ENCODE data around the gene MAPKBP1. TPM values are rescaled to one million over a fixed set of nuclear protein-coding genes. Genes with fewer than 3 reads are reported as not detected.

Gene MAPKBP1
- total RNA-seq, 2 donors from 2014 or later: 35.8 to 37.0 TPM

DNA sequence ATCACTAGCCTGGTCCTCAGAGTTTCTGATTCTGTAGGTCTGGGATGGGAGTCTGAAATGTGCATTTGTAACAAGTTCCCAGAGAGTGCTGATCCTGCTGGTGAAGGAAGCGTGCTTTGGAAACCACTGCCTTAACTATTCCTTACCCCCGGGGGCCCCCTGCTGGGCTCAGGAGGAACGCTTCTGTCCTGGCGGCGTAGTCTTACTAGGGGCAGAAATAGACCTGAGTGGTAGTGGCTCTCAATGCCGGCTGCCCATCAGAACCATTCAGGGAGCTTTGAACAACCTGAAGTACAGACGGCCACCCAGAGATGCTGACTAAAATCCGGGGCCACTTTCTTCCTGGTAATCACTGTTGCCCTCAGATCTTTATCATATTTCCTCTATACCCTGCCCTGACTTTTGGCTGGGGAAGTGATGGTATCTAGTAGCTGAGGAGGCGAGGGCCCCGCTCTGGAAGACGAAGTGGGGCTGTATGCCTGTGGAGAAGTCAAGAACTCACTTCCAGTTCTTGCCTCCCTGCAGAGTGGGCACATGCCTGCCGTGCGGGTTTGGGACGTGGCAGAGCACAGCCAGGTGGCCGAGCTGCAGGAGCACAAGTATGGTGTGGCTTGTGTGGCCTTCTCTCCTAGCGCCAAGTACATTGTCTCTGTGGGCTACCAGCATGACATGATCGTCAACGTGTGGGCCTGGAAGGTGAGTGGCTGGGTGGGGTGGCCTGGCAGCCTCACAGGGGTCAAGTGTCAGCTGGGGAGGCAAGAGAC lies 37.3 kb downstream of the MAPKBP1 start:
- Histone ChIP-seq H3K27ac (no peak overlapping the region), H3K36me3 (peaks cover 29% of the 10 kb centered on the region), H3K4me3 (no peak overlapping the region), H3K27me3 (replicated peaks; ENCODE audit: insufficient read depth) (no peaks in the 10 kb centered on the region), H3K9me3 (no peaks in the 10 kb centered on the region), H3K4me1 (ENCODE audit: control insufficient read depth in 1 of 2, low read depth in 2 of 2) (no peaks in the 10 kb centered on the region)
- peak; percentile 89 for TF ChIP-seq CTCF (IDR thresholded peaks at IDR 0.05)
- peak; percentile 45 for DNase-seq (ENCODE audit: low spot score)
- ATAC-seq (ENCODE audit: insufficient number of reproducible peaks, low FRiP score, low read depth): peak; percentile 78

- no peaks in the 10 kb centered on the region for H3K27me3 ChIP-seq (replicated peaks; ENCODE audit: insufficient read depth)
- TF ChIP-seq CTCF (IDR thresholded peaks at IDR 0.05): no peak
- peaks cover 41% of the 10 kb centered on the region for H3K36me3 ChIP-seq
- no peaks in the 10 kb centered on the region for H3K9me3 ChIP-seq
- no peak overlapping the region for H3K4me3 ChIP-seq
- ATAC-seq (ENCODE audit: insufficient number of reproducible peaks, low FRiP score, low read depth) (no peak), DNase-seq (ENCODE audit: low spot score) (no peak)
- H3K27ac ChIP-seq: no peak overlapping the region
- no peaks in the 10 kb centered on the region for H3K4me1 ChIP-seq (ENCODE audit: control insufficient read depth in 1 of 2, low read depth in 2 of 2)
Observed at GRCh38 chr15:41812820-41813375, 38.6 kb downstream of the MAPKBP1 start.

DNA sequence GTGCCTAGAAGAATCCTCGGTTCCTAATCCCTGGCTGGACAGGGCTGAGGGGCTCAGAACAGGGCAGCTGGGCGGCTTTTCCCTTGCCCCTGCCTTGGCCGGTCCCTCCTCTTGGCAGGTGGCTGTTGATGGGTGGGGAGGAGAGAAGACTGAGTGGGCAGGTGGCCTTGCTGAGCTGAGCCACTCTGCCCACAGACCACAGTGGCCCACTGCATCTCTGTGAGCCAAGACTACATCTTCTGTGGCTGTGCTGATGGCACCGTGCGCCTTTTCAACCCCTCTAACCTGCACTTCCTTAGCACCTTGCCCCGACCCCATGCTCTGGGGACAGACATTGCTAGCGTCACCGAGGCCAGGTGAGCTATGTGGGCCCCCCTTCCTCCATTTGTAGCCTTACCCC lies 39.1 kb downstream of the MAPKBP1 start:
- no peak for ATAC-seq (ENCODE audit: insufficient number of reproducible peaks, low FRiP score, low read depth)
- no peaks in the 10 kb centered on the region for H3K9me3 ChIP-seq
- H3K27me3 ChIP-seq (replicated peaks; ENCODE audit: insufficient read depth): no peaks in the 10 kb centered on the region
- DNase-seq (ENCODE audit: low spot score): no peak
- no peak overlapping the region for H3K4me3 ChIP-seq
- no peak overlapping the region for H3K27ac ChIP-seq
- TF ChIP-seq CTCF (IDR thresholded peaks at IDR 0.05): no peak
- H3K4me1 ChIP-seq (ENCODE audit: control insufficient read depth in 1 of 2, low read depth in 2 of 2): no peaks in the 10 kb centered on the region
- H3K36me3 ChIP-seq: peaks cover 46% of the 10 kb centered on the region

DNA sequence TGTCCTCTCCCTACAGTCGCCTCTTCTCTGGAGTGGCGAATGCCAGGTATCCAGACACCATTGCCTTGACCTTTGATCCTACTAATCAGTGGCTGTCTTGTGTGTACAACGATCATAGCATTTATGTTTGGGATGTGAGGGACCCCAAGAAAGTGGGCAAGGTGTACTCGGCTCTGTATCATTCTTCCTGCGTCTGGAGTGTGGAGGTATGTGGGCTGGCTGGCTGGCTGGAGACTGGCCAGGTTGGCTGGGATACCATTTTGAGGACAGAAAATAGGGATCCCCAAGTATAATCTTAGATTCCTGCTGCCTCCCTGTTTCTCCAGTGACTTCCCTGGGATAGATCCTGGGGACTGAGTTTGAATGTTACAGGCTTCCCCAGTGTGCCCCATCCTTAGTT lies 40.2 kb downstream of the MAPKBP1 start:
- ATAC-seq (ENCODE audit: insufficient number of reproducible peaks, low FRiP score, low read depth) (no peak), DNase-seq (ENCODE audit: low spot score) (no peak)
- no peaks in the 10 kb centered on the region for H3K27me3 ChIP-seq (replicated peaks; ENCODE audit: insufficient read depth)
- TF ChIP-seq CTCF (IDR thresholded peaks at IDR 0.05): no peak
- H3K9me3 ChIP-seq: no peaks in the 10 kb centered on the region
- no peak overlapping the region for H3K27ac ChIP-seq
- H3K36me3 ChIP-seq: peaks cover 55% of the 10 kb centered on the region
- no peak overlapping the region for H3K4me3 ChIP-seq
- no peaks in the 10 kb centered on the region for H3K4me1 ChIP-seq (ENCODE audit: control insufficient read depth in 1 of 2, low read depth in 2 of 2)

GRCh38 chr15:41816788-41817187 lies 42.5 kb downstream of the MAPKBP1 start:
- Histone ChIP-seq H3K4me1 (ENCODE audit: control insufficient read depth in 1 of 2, low read depth in 2 of 2) (no peaks in the 10 kb centered on the region), H3K36me3 (peaks cover 69% of the 10 kb centered on the region), H3K27ac (no peak overlapping the region), H3K27me3 (replicated peaks; ENCODE audit: insufficient read depth) (no peaks in the 10 kb centered on the region), H3K9me3 (no peaks in the 10 kb centered on the region), H3K4me3 (no peak overlapping the region)
- no peak for TF ChIP-seq CTCF (IDR thresholded peaks at IDR 0.05)
- ATAC-seq (ENCODE audit: insufficient number of reproducible peaks, low FRiP score, low read depth) (no peak), DNase-seq (ENCODE audit: low spot score) (no peak)

Data from thoracic aorta (tissue), 2 donors.